ENCODE data around the gene PACSIN3. TPM values are rescaled to one million over a fixed set of nuclear protein-coding genes. Genes with fewer than 3 reads are reported as not detected.

PACSIN3 gene
- polyA plus RNA-seq, 1 donor (not counting 4 experiments of a cell fraction or from before 2014, with no cell fraction given), result 28.1 TPM

GRCh38 chr11:47147250-47147649, 39.0 kb downstream of the PACSIN3 start:
- DNase-seq (ENCODE audit: low read depth, low spot score), result no peak
- no peak for FAIRE-seq
- H3K4me1 ChIP-seq (ENCODE audit: control insufficient read depth, extremely low read depth, insufficient read depth, low read length), result peaks cover 11% of the 10 kb centered on the region
- no peak overlapping the region for H3K27ac ChIP-seq (ENCODE audit: control insufficient read depth, insufficient read depth, low read length)
- no peak overlapping the region for H3K9ac ChIP-seq (ENCODE audit: control insufficient read depth, extremely low read depth, insufficient read depth, low read length)
- no peaks in the 10 kb centered on the region for H3K9me3 ChIP-seq (ENCODE audit: control insufficient read depth, low read depth, low read length)
- H4K20me1 ChIP-seq (ENCODE audit: control insufficient read depth, extremely low read depth, insufficient read depth, low read length), result no peaks in the 10 kb centered on the region
- H3K4me3 ChIP-seq (ENCODE audit: control insufficient read depth in 2 of 3, extremely low read depth in 1 of 3, insufficient read depth in 2 of 3, low read depth in 1 of 3, low read length in 3 of 3), result no peak overlapping the region
- peaks cover 0 to 2% of the 10 kb centered on the region in 2 experiments for H3K36me3 ChIP-seq (ENCODE audit: control insufficient read depth in 2 of 2, extremely low read depth in 1 of 2, insufficient read depth in 2 of 2, low read length in 2 of 2)
- no peak overlapping the region for H2AFZ ChIP-seq (ENCODE audit: control insufficient read depth, low read length)
- H3K4me2 ChIP-seq (ENCODE audit: control insufficient read depth, extremely low read depth, insufficient read depth, low read depth, low read length), result no peak overlapping the region
- dilution Hi-C loops (cut with MboI; ENCODE audit: extremely low pct_ligation_motif_present, low sequenced_read_pairs), result no loop called here
- peaks cover 3% of the 10 kb centered on the region for H3K9me1 ChIP-seq (ENCODE audit: control insufficient read depth, extremely low read depth, insufficient read depth, low read length)
- TF ChIP-seq CTCF (optimal IDR thresholded peaks at IDR 0.05 in 1 of 3, IDR thresholded peaks at IDR 0.05 in 1 of 3, conservative IDR thresholded peaks at IDR 0.05 in 1 of 3; ENCODE audit: extremely low read depth in 1 of 3, insufficient read depth in 2 of 3, low read length in 3 of 3) (no peak), EZH2 (IDR thresholded peaks at IDR 0.05; ENCODE audit: low read length) (no peak)
- H3K27me3 ChIP-seq (ENCODE audit: control insufficient read depth, extremely low read depth, insufficient read depth, low read length), result no peaks in the 10 kb centered on the region
- H3K79me2 ChIP-seq (ENCODE audit: control insufficient read depth, insufficient read depth, low read length), result no peaks in the 10 kb centered on the region

- peaks cover 11% of the 10 kb centered on the region for H3K4me1 ChIP-seq (ENCODE audit: control insufficient read depth, extremely low read depth, insufficient read depth, low read length)
- FAIRE-seq (no peak), DNase-seq (ENCODE audit: low read depth, low spot score) (no peak)
- TF ChIP-seq CTCF (optimal IDR thresholded peaks at IDR 0.05 in 1 of 3, IDR thresholded peaks at IDR 0.05 in 1 of 3, conservative IDR thresholded peaks at IDR 0.05 in 1 of 3; ENCODE audit: extremely low read depth in 1 of 3, insufficient read depth in 2 of 3, low read length in 3 of 3) (no peak), EZH2 (IDR thresholded peaks at IDR 0.05; ENCODE audit: low read length) (no peak)
- no peak overlapping the region for H2AFZ ChIP-seq (ENCODE audit: control insufficient read depth, low read length)
- no peaks in the 10 kb centered on the region for H3K9me1 ChIP-seq (ENCODE audit: control insufficient read depth, extremely low read depth, insufficient read depth, low read length)
- H3K27ac ChIP-seq (ENCODE audit: control insufficient read depth, insufficient read depth, low read length), result no peak overlapping the region
- H4K20me1 ChIP-seq (ENCODE audit: control insufficient read depth, extremely low read depth, insufficient read depth, low read length), result no peaks in the 10 kb centered on the region
- no peaks in the 10 kb centered on the region for H3K79me2 ChIP-seq (ENCODE audit: control insufficient read depth, insufficient read depth, low read length)
- dilution Hi-C loops (cut with MboI; ENCODE audit: extremely low pct_ligation_motif_present, low sequenced_read_pairs), result no loop called here
- no peak overlapping the region for H3K4me2 ChIP-seq (ENCODE audit: control insufficient read depth, extremely low read depth, insufficient read depth, low read depth, low read length)
- H3K9me3 ChIP-seq (ENCODE audit: control insufficient read depth, low read depth, low read length), result no peaks in the 10 kb centered on the region
- peaks cover 0 to 2% of the 10 kb centered on the region in 2 experiments for H3K36me3 ChIP-seq (ENCODE audit: control insufficient read depth in 2 of 2, extremely low read depth in 1 of 2, insufficient read depth in 2 of 2, low read length in 2 of 2)
- no peak overlapping the region for H3K9ac ChIP-seq (ENCODE audit: control insufficient read depth, extremely low read depth, insufficient read depth, low read length)
- H3K27me3 ChIP-seq (ENCODE audit: control insufficient read depth, extremely low read depth, insufficient read depth, low read length), result no peaks in the 10 kb centered on the region
- no peak overlapping the region for H3K4me3 ChIP-seq (ENCODE audit: control insufficient read depth in 2 of 3, extremely low read depth in 1 of 3, insufficient read depth in 2 of 3, low read depth in 1 of 3, low read length in 3 of 3)
Measured at GRCh38 chr11:47144541-47144940, 41.7 kb downstream of the PACSIN3 start.
